ENCODE results near the gene RAD51B.
A peak's percentile ranks its signal among the peaks of the same experiment; 100 is the strongest.

Gene RAD51B

DNA sequence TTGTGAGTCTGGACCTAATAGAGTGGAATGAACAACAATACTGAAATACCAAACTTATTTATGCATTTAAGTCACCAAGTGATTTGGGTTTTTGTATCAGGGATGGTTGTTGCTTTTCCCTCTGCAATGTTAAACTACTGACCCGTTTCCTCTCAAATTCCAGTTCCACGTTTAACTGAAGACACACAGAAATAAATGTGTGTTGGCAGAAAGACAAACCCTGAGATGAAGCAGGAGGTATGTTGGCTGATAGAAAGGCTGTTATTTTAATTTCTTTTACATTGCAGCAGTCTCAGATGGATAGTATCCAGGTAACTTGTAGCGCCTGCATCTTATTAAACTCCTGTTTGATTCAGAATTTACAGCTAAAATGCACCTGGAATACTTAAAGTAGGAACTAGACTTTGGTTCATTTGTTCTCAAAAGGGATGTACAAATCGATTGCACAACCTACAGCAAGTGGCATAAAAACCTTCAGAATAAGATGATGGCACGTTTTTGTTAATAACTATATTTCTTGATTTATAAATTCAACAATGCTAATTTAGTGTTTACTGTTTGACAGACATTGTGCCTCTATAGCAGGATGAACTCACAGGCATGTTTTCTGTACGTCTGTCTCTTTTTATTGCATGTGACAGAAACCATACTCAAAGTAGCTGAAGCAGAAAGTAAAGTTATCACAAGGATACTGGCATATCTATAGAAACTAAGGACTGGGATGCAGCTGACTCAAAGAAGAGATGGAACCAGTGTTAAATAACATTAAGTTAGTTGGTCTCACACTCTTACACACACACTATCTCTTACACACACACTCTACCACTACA, 567.6 kb downstream of the RAD51B start:
- no peak for TF ChIP-seq CTCF (IDR thresholded peaks at IDR 0.05; ENCODE audit: unreplicated experiment in 3 of 3)
- H3K27ac Mint-ChIP-seq: peak overlapping the region; percentile 93 to 98 (median 96)
- no peaks in the 10 kb centered on the region for H3K27me3 Mint-ChIP-seq (ENCODE audit: low read depth)
- no peaks in the 10 kb centered on the region for H3K36me3 Mint-ChIP-seq (ENCODE audit: low read depth)
- H3K4me3 Mint-ChIP-seq: peak overlapping the region in 1 of 3 experiments; percentile 51
- no peaks in the 10 kb centered on the region for H3K9me3 Mint-ChIP-seq
- H3K4me1 Mint-ChIP-seq: peaks cover 70% of the 10 kb centered on the region

DNA sequence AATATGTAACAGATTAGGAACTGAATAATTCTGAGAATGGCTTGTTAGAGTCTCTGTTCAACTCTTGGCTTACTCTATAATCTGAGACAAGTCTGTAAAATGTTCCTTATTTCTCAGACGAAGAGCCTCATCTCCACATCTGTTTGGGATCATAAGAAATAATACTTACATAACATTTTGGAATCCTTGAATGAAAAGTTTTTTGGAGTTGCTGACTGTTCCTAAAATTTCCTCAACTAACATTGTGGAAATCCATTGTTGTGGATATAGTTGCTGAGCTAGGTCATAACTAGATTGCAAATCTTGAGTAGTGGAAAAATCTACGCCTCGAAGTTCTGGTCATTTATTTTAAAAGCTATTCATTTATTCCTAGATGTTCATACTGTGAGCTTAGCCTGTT, 570.4 kb downstream of the RAD51B start:
- peaks cover 88% of the 10 kb centered on the region for H3K4me1 Mint-ChIP-seq
- H3K4me3 Mint-ChIP-seq: no peak overlapping the region
- no peak for TF ChIP-seq CTCF (IDR thresholded peaks at IDR 0.05; ENCODE audit: unreplicated experiment in 3 of 3)
- peak overlapping the region; percentile 97 to 98 (median 97) for H3K27ac Mint-ChIP-seq
- H3K27me3 Mint-ChIP-seq (ENCODE audit: low read depth): no peaks in the 10 kb centered on the region
- H3K36me3 Mint-ChIP-seq (ENCODE audit: low read depth): no peaks in the 10 kb centered on the region
- H3K9me3 Mint-ChIP-seq: no peaks in the 10 kb centered on the region

GRCh38 chr14:68390741-68391140, 571.2 kb downstream of the RAD51B start:
- H3K4me1 Mint-ChIP-seq: peaks cover 88% of the 10 kb centered on the region
- TF ChIP-seq CTCF (IDR thresholded peaks at IDR 0.05; ENCODE audit: unreplicated experiment in 3 of 3): no peak
- no peaks in the 10 kb centered on the region for H3K36me3 Mint-ChIP-seq (ENCODE audit: low read depth)
- no peaks in the 10 kb centered on the region for H3K9me3 Mint-ChIP-seq
- H3K27ac Mint-ChIP-seq: peak overlapping the region; percentile 97 to 98 (median 97)
- no peak overlapping the region for H3K4me3 Mint-ChIP-seq
- no peaks in the 10 kb centered on the region for H3K27me3 Mint-ChIP-seq (ENCODE audit: low read depth)

DNA sequence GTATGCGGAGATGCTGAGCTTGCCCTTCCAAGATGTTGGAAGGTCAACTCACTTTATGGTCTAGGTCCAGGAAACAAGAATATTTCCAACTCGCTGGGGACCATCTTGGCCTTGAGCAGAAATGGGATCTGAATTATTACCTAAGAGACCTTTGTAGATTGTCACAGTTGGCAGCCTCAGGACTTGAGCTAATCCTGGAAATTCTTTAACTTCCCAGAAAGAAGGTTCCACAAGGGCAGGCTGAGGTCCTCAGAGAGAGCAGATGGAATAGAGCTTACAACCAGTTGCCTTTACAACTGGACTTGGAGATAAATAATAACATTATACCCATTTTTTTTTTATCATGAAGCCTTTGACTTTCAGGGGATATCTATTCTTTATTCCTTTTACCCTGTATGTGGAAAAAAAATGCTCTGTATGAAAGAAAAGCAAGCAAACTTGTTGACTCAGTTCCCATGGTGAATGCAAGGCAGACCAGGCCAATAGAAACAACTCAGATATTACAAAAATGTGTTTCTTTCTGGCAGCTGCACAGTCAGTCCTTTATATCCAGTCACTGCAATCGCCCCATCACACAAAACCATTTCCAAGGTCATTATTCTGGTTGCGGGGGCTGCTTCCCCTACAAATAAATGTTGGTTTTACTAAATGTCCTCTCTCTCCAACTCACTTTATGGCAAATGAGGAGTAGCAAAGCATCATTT, 571.9 kb downstream of the RAD51B start:
- no peaks in the 10 kb centered on the region for H3K27me3 Mint-ChIP-seq (ENCODE audit: low read depth)
- TF ChIP-seq CTCF (IDR thresholded peaks at IDR 0.05; ENCODE audit: unreplicated experiment in 3 of 3): no peak
- peak overlapping the region; percentile 97 to 98 (median 97) for H3K27ac Mint-ChIP-seq
- H3K4me3 Mint-ChIP-seq: peak overlapping the region in 1 of 3 experiments; percentile 18
- H3K9me3 Mint-ChIP-seq: no peaks in the 10 kb centered on the region
- H3K36me3 Mint-ChIP-seq (ENCODE audit: low read depth): no peaks in the 10 kb centered on the region
- peaks cover 88% of the 10 kb centered on the region for H3K4me1 Mint-ChIP-seq

GRCh38 chr14:68392393-68393141, 573.0 kb downstream of the RAD51B start:
- H3K36me3 Mint-ChIP-seq (ENCODE audit: low read depth): no peaks in the 10 kb centered on the region
- H3K4me3 Mint-ChIP-seq: peak overlapping the region in 2 of 3 experiments; percentile 44 to 49
- H3K4me1 Mint-ChIP-seq: peaks cover 88% of the 10 kb centered on the region
- H3K27ac Mint-ChIP-seq: peak overlapping the region; percentile 97 to 98 (median 97)
- H3K9me3 Mint-ChIP-seq: no peaks in the 10 kb centered on the region
- TF ChIP-seq CTCF (IDR thresholded peaks at IDR 0.05; ENCODE audit: unreplicated experiment in 3 of 3): no peak
- H3K27me3 Mint-ChIP-seq (ENCODE audit: low read depth): no peaks in the 10 kb centered on the region

All from nephron (organoid).